ENCODE data around the gene PPIE.
"Not testable (repeated sequence)": the region's sequence is repeated elsewhere in the genome, so short reads cannot be mapped to it uniquely, and the experiment has no call there.

PPIE gene

DNA sequence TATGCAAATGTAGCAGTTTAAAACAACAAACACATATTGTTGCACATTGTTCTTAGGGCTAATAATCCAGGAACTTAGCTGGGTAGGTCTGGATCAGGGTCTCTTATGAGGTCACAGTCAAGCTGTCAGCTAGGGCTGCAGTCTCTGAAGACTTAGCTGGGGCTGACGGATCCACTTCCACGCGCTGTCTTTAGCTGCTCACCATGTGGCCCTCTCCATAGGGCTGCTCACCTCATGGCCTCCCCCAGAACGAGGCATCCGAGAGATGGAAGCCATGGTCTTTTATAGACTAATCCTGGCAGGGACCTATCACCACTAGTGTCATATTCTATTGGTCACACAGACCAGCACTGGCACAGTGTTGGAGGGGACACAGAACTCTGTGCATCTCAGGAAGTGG lies 41.1 kb downstream of the PPIE start:
- no peak for DNase-seq

DNA sequence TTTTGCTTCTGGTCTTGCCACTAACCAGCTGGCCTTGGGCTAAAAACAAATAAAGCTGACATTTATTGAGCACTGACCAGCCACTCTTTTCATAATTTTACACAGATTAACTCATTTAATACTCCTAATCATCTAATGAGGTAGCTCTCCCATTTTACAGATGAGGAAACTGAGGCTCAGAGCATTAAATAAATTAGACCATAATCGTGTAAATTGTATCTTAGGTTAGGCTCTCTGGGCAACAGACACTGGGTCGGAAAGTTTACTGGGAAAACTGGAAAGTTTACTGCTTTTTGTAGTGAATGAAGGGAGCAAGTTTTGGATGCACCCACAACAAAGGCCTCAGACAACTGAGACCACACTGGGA lies 42.6 kb downstream of the PPIE start:
- no peak for DNase-seq

DNA sequence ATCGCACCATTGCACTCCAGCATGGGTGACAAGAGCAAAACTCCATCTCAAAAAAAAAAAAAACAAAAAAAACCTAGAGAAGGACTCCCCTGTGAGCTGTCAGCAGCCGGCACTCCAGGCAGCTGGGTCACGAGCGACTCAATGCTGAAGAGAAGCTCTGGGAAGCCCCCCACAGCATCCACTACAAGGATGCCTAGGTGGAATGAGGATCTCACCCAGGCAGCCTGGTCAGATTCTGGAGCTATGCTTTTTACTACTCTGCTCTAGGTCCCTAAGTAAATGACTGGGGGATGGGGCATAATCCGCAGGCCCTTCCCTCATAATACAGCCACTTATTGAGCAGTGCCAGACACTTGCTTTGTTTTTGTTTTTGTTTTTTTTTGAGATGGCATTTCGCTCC lies 43.4 kb downstream of the PPIE start:
- DNase-seq = no peak

- DNase-seq = not testable (repeated sequence)
Observed at GRCh38 chr1:39782685-39783084, 44.0 kb downstream of the PPIE start.

DNA sequence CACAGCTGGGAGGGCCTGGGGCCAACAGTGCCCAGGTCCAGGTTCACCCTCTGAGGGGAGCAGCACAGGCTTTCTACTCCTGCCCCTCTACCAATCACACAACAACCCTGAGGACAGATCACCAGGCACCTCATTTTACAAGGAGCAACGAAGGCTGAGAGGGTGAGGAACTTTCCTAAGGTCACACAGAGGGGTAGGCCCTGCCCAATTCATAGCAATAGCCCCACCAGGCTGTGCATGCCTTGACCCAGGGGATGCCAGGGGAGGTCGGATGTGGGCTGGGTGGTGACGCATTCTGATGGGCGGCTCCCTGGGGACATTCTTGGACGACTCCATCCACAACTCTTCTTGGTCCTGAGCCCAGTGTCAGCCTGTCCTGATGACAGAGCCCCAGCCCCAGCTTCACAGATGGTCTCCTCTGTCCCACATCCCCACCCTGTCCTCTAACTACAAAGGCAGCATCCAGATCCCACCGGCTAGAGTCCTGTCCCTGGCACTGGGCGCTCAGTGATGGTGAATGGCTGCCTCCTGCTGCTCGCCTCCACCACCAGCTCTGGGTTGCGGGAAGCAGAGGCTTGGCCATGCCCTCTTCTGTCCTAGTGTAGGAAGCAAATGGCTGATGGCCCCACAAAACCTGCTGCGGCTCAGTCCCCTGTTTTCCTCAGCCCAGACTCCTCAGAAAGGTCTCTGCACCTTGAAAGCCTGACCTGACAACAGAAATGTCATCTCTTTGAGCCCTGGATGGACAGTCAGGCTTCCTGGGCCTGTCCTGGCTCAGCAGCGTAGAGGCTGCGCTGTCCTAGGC lies 47.8 kb downstream of the PPIE start:
- not testable (repeated sequence) for DNase-seq

DNA sequence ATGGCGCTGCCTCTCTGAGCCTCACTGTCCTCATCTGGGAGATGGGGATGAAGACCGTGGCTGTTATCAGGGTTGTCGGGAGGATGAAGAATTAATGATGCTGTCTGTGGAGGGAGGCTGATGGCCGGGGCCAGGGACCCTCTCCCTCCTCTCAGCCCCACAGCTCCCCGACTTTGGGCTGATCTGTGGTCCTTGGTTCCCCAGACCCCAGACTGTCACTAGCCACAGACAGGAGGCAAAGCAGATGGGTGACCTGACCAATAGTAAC lies 48.4 kb downstream of the PPIE start:
- DNase-seq = not testable (repeated sequence)

- no peak for DNase-seq
Observed at GRCh38 chr1:39787468-39787867, 48.8 kb downstream of the PPIE start.

- not testable (repeated sequence) for DNase-seq
Observed at GRCh38 chr1:39787964-39788363, 49.3 kb downstream of the PPIE start.

- DNase-seq = no peak
Observed at GRCh38 chr1:39788426-39788757, 49.7 kb downstream of the PPIE start.

DNA sequence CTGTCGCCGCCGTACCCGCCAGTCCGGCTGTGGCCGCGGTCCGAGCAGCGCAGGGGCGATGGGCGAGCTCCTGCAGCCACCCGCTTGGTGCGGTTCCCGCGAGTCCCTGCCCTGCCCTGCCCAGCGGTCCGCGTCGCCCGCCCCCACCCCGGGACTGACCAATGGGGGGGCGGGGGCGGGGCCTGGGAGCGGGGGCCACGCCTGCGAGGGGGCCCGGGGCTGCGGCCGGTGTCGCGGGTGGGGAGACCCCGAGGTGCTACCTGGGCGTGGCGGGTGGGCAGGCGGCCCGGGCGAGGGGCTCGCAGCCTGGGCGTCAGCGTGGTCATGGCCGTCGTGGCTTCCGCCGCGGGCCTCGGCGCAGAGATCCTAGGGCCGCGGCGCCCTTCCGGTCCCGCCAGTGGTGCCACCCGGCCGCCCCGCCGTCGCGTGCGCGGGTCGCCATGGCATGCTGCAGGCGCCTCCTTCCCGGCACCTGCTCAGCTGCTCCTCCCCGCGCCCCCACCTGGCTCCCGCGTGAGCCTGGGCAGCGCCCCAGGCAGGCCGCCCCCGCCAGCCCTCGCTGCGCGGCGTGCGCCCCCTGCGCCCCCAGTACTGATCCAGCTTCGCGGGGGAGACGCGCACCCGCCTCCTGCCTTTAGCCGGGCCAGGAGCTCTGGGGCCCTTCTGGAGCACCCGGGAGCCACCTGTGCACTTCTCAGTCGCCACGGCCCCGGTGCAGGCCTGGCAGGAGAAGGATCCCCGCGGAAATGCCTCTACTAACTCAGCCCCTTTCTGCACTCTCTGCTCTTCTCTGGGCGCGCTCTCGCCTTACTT lies 50.3 kb downstream of the PPIE start, which contains the start of gene BMP8B:
Gene BMP8B (minus strand): TSS at position 108 of the 813 bp plus-strand sequence. CDS start 380 bp downstream, outside the sequence.
- DNase-seq = peak; percentile 51

GRCh38 chr1:39789571-39790110 lies 51.0 kb downstream of the PPIE start:
- no peak for DNase-seq

GRCh38 chr1:39791838-39792237 lies 53.2 kb downstream of the PPIE start:
- DNase-seq = no peak

- no peak for DNase-seq
Observed at GRCh38 chr1:39795651-39796050, 57.0 kb downstream of the PPIE start.

- DNase-seq = peak; percentile 91
Observed at GRCh38 chr1:39798859-39799769, 60.4 kb downstream of the PPIE start.

DNA sequence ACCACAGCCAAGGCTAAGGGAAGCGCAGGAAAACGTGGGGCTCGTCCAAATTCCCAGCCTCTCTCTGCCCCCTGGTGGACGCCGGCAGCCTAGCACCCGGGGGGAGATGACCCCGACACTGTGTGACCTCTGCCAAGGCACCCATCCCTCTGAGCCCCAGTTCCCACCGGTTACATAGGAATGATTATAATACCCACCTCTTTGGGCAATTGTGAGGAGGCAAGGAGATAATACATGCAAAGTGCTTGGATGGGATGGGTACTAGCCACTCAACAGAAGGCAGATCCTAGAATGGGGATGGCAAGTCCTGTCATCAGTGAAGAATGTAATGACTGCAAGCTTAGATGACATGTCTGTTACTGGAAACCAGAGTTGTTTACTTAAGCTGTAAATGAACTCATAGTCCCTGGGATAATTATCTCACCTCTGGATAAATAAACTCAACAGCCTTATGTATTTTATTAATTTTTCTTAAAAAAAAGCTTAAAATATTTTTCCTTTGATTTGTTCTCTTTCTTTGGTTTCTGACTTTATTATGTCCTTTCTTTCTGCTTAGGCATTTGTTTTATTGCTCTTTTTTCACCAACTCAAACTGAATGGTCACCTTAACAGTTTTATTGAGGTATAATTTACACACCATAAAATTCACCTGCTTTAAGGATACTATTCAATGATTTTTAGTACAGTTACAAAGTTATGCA lies 61.2 kb downstream of the PPIE start:
- DNase-seq = peak; percentile 74

- DNase-seq = no peak
Observed at GRCh38 chr1:39800471-39800835, 61.8 kb downstream of the PPIE start.

GRCh38 chr1:39802496-39803260 lies 64.0 kb downstream of the PPIE start:
- DNase-seq = no peak

- no peak for DNase-seq
Observed at GRCh38 chr1:39805385-39805784, 66.7 kb downstream of the PPIE start.

GRCh38 chr1:39808784-39809517 lies 70.3 kb downstream of the PPIE start:
- DNase-seq = no peak

GRCh38 chr1:39812913-39813312 lies 74.2 kb downstream of the PPIE start:
- DNase-seq = no peak
